OCI-LY7 (cell line): ENCODE measurements around the gene ITK. TPM values are rescaled to one million over a fixed set of nuclear protein-coding genes. Genes with fewer than 3 reads are reported as not detected.

ENCODE experiments used
- BruUV-seq: library from RNA; stranded (reverse); fragments of 400-500 nt; replicated peaks from 2 replicates; lab custom pipeline; 2021; lab: Mats Ljungman, UMichigan
- CTCF ChIA-PET: fragments of 300-600 bp; sonication (Branson Sonifier 250); formaldehyde crosslinking; loops from one replicate; lab custom pipeline; 2022; ENCODE audit warnings: antibody characterized with exemption; ENCODE audit not compliant: unreplicated experiment; lab: Charles Lee
- POLR2A ChIA-PET: fragments of 300-600 bp; sonication (Branson Sonifier 250); formaldehyde crosslinking; loops from one replicate; lab custom pipeline; 2022; ENCODE audit warnings: antibody characterized with exemption; lab: Charles Lee
- DNase-seq: peaks from one replicate; pipeline ENCODE4 v3.0.0-alpha.2; 2015; ENCODE audit warnings: low spot score
- H2AFZ ChIP-seq: fragments of 200-600 bp; sonication (generic), shearing (Covaris generic); 2 replicates; pipeline ENCODE4 v1.6.1; 2014; ENCODE audit warnings: mild to moderate bottlenecking, antibody characterized with exemption, low read length, moderate library complexity
- H3K27ac ChIP-seq: fragments of 200-600 bp; sonication (generic); 2 replicates; pipeline ENCODE4 v1.5.1; 2014; ENCODE audit warnings: mixed run types, low read depth, mild to moderate bottlenecking, moderate library complexity, low read length, inconsistent platforms; ENCODE audit not compliant: poor library complexity, severe bottlenecking
- H3K36me3 ChIP-seq: fragments of 200-600 bp; sonication (generic); 2 replicates; pipeline ENCODE4 v1.6.1; 2014; ENCODE audit warnings: mild to moderate bottlenecking, antibody characterized with exemption, low read length, moderate library complexity, mixed read lengths; ENCODE audit not compliant: insufficient read depth
- H3K4me1 ChIP-seq: fragments of 200-600 bp; sonication (generic); 2 replicates; pipeline ENCODE4 v1.5.1; 2014; ENCODE audit warnings: mild to moderate bottlenecking, low read length; ENCODE audit not compliant: insufficient read depth, poor library complexity, severe bottlenecking
- H3K4me2 ChIP-seq: fragments of 200-600 bp; sonication (generic); 2 replicates; pipeline ENCODE4 v1.6.1; 2014; ENCODE audit warnings: mild to moderate bottlenecking, low read length
- H3K4me3 ChIP-seq: fragments of 200-600 bp; sonication (generic); 2 replicates; pipeline ENCODE4 v1.5.1; 2014; ENCODE audit warnings: mild to moderate bottlenecking, low read depth, low read length; ENCODE audit not compliant: poor library complexity, severe bottlenecking
- H3K79me2 ChIP-seq: fragments of 200-600 bp; sonication (generic); 2 replicates; pipeline ENCODE4 v1.6.1; 2016; ENCODE audit warnings: low read depth, mild to moderate bottlenecking, low read length, moderate library complexity, mixed read lengths; ENCODE audit not compliant: insufficient read depth
- H3K9me2 ChIP-seq: fragments of 200-600 bp; sonication (generic); 2 replicates; pipeline ENCODE4 v1.6.1; 2016; ENCODE audit warnings: mild to moderate bottlenecking, low read length, mixed read lengths; ENCODE audit not compliant: insufficient read depth
- H3K9me3 ChIP-seq: fragments of 200-600 bp; sonication (generic); 2 replicates; pipeline ENCODE4 v1.6.1; 2014; ENCODE audit warnings: mild to moderate bottlenecking, mixed run types, low read length, mixed read lengths
- H4K20me1 ChIP-seq: fragments of 200-600 bp; sonication (generic); 2 replicates; pipeline ENCODE4 v1.6.1; 2014; ENCODE audit warnings: mild to moderate bottlenecking, antibody characterized with exemption, low read length, moderate library complexity, mixed read lengths; ENCODE audit not compliant: insufficient read depth
- CTCF ChIP-seq: fragments of 200-600 bp; sonication (generic); conservative IDR thresholded peaks from 2 replicates; pipeline ENCODE4 v1.5.1; 2014; ENCODE audit warnings: mild to moderate bottlenecking, antibody characterized with exemption, low read length, moderate library complexity, mixed read lengths
- EZH2phosphoT487 ChIP-seq: fragments of 200-600 bp; sonication (generic); IDR thresholded peaks from 2 replicates; pipeline ENCODE4 v1.6.1; 2018; ENCODE audit warnings: low read depth, borderline replicate concordance, mild to moderate bottlenecking, mixed run types, antibody characterized with exemption, low read length, moderate library complexity, mixed read lengths
- intact Hi-C: fragments of 100-400 bp; cut with micrococcal nuclease; formaldehyde crosslinking; loops from one replicate; pipeline ENCODE4 v1.10.0; 2022; ENCODE audit not compliant: unreplicated experiment
- total RNA-seq, 2 experiments: library from RNA; depleted of rRNA in 1 of 2; stranded (reverse); fragments of >200 nt in 1 of 2; shearing (Covaris generic) in 1 of 2; gene quantifications; 2 replicates each; pipeline ENCODE4 v1.2.3, GENCODE V29; 2014 to 2022

Gene ITK
- total RNA-seq, 2 experiments from 2014 or later = not detected

- H4K20me1 ChIP-seq = no peaks in the 10 kb centered on the region
- no peak overlapping the region for H2AFZ ChIP-seq
- H3K4me1 ChIP-seq = no peaks in the 10 kb centered on the region
- no peaks in the 10 kb centered on the region for H3K9me2 ChIP-seq
- H3K79me2 ChIP-seq = no peaks in the 10 kb centered on the region
- no peaks in the 10 kb centered on the region for H3K36me3 ChIP-seq
- H3K4me2 ChIP-seq = no peak overlapping the region
- ChIA-PET POLR2A (no interaction called here), CTCF (no interaction called here)
- intact Hi-C loops = no loop called here
- H3K27ac ChIP-seq = no peak overlapping the region
- TF ChIP-seq CTCF (no peak), EZH2phosphoT487 (no peak)
- BruUV-seq = no TSS peak
- no peak overlapping the region for H3K4me3 ChIP-seq
- no peaks in the 10 kb centered on the region for H3K9me3 ChIP-seq
- no peak for DNase-seq
Observed at GRCh38 chr5:157150995-157151394, 29.6 kb upstream of the ITK start.

- H3K4me3 ChIP-seq = no peak overlapping the region
Observed at GRCh38 chr5:157155297-157155696, 25.3 kb upstream of the ITK start.

More at GRCh38 chr5:157155297-157155696, 25.3 kb upstream of the ITK start:
- H2AFZ ChIP-seq = no peak overlapping the region
- H3K27ac ChIP-seq = no peak overlapping the region
- intact Hi-C loops = no loop called here
- H3K36me3 ChIP-seq = no peaks in the 10 kb centered on the region
- H3K9me2 ChIP-seq = no peaks in the 10 kb centered on the region
- ChIA-PET CTCF (no interaction called here), POLR2A (interaction anchor here (0.6 to 2.9 kb wide), 3 partner anchors 12 to 66 kb away, joined by 4 to 7 read pairs (median 7); partner anchors contain the start of gene MED7)
- DNase-seq = no peak
- H4K20me1 ChIP-seq = no peaks in the 10 kb centered on the region
- no peak overlapping the region for H3K4me2 ChIP-seq
- no peaks in the 10 kb centered on the region for H3K79me2 ChIP-seq
- H3K4me1 ChIP-seq = no peaks in the 10 kb centered on the region
- no TSS peak for BruUV-seq
- H3K9me3 ChIP-seq = no peaks in the 10 kb centered on the region
- no peak for TF ChIP-seq EZH2phosphoT487
- TF ChIP-seq CTCF = no peak
